H1 (cell line): ENCODE measurements around the gene FASTKD3. TPM values are rescaled to one million over a fixed set of nuclear protein-coding genes. Genes with fewer than 3 reads are reported as not detected.

Experiments
- CTCF ChIA-PET: fragments of 300-600 bp; sonication (Branson Sonifier 250); formaldehyde crosslinking; loops from one replicate; lab custom pipeline; 2021; ENCODE audit not compliant: partially characterized antibody; lab: Charles Lee
- POLR2A ChIA-PET: fragments of 300-600 bp; sonication (Branson Sonifier 250); formaldehyde crosslinking; loops from one replicate; lab custom pipeline; 2021; ENCODE audit warnings: inconsistent platforms; ENCODE audit not compliant: partially characterized antibody; lab: Charles Lee
- DNase-seq, 2 experiments: peaks; one replicate each; pipeline versions ENCODE4 v3.0.0 to v3.0.0-alpha.2; 2010 to 2022; ENCODE audit warnings: low spot score in 2 of 2, low read depth in 1 of 2, mixed read lengths in 1 of 2
- FAIRE-seq: peaks from 2 replicates; lab custom pipeline; 2011; peaks lifted over from hg19 to GRCh38; lab: Jason Lieb, UNC
- H2AFZ ChIP-seq: 2 replicates; pipeline ENCODE4 v1.8.1; 2012; ENCODE audit warnings: low read length, inconsistent platforms
- H2AK5ac ChIP-seq: 2 replicates; pipeline ENCODE4 v1.6.1; 2013; ENCODE audit warnings: low read depth, low read length
- H2BK120ac ChIP-seq: replicated peaks from 2 replicates; pipeline ENCODE3; 2013; ENCODE audit warnings: low read depth, low read length, inconsistent platforms
- H2BK12ac ChIP-seq: 2 replicates; pipeline ENCODE4 v1.6.1; 2013; ENCODE audit warnings: low read depth, low read length
- H2BK15ac ChIP-seq: 2 replicates; pipeline ENCODE4 v1.6.1; 2013; ENCODE audit warnings: low read length
- H2BK20ac ChIP-seq: 2 replicates; pipeline ENCODE4 v1.6.1; 2013; ENCODE audit warnings: low read length
- H2BK5ac ChIP-seq: 2 replicates; pipeline ENCODE4 v1.6.1; 2013; ENCODE audit warnings: low read depth, low read length
- H3K14ac ChIP-seq: 2 replicates; pipeline ENCODE4 v1.6.1; 2013; ENCODE audit warnings: inconsistent platforms; ENCODE audit not compliant: insufficient read length
- H3K18ac ChIP-seq: 2 replicates; pipeline ENCODE4 v1.6.1; 2013; ENCODE audit warnings: low read length; ENCODE audit errors: extremely low read depth
- H3K23ac ChIP-seq: 2 replicates; pipeline ENCODE4 v1.6.1; 2013; ENCODE audit warnings: inconsistent platforms; ENCODE audit not compliant: insufficient read length
- H3K23me2 ChIP-seq: 2 replicates; pipeline ENCODE4 v1.6.1; 2013; ENCODE audit warnings: low read depth, low read length
- H3K27ac ChIP-seq: 2 replicates; pipeline ENCODE4 v1.6.1; 2011; ENCODE audit warnings: low read depth, low read length, inconsistent platforms
- H3K27me3 ChIP-seq, 4 experiments: replicated peaks in 1 of 4; 1 replicate in 1 of 4; 2 replicates in 3 of 4; pipeline versions ENCODE4 v1.6.1 to v1.8.1; 2011 to 2013; ENCODE audit warnings: low read length in 3 of 4, mild to moderate bottlenecking in 3 of 4, inconsistent platforms in 2 of 4, mixed read lengths in 2 of 4, moderate library complexity in 1 of 4; ENCODE audit not compliant: control insufficient read depth in 3 of 4, insufficient read depth in 3 of 4; ENCODE audit errors: extremely low read depth in 1 of 4
- H3K36me3 ChIP-seq, 4 experiments: 2 replicates each; pipeline versions ENCODE4 v1.6.1 to v1.8.1; 2011 to 2013; ENCODE audit warnings: mild to moderate bottlenecking in 4 of 4, low read length in 3 of 4, moderate library complexity in 2 of 4, control low read depth in 1 of 4, inconsistent platforms in 1 of 4; ENCODE audit not compliant: insufficient read depth in 4 of 4, control insufficient read depth in 2 of 4
- H3K4ac ChIP-seq: replicated peaks from 2 replicates; pipeline ENCODE3; 2013; ENCODE audit warnings: low read length, low read depth, mixed read lengths, inconsistent platforms; ENCODE audit not compliant: insufficient read length
- H3K4me1 ChIP-seq, 4 experiments: replicated peaks in 1 of 4; 1 replicate in 1 of 4; 2 replicates in 3 of 4; pipeline versions ENCODE4 v1.6.1 to v1.8.1; 2011 to 2013; ENCODE audit warnings: low read length in 3 of 4, inconsistent platforms in 2 of 4, mixed read lengths in 1 of 4; ENCODE audit not compliant: insufficient read depth in 4 of 4, control insufficient read depth in 3 of 4
- H3K4me2 ChIP-seq, 2 experiments: 2 replicates each; pipeline versions ENCODE4 v1.6.1 to v1.8.1; 2011 to 2013; ENCODE audit warnings: low read depth in 2 of 2, low read length in 2 of 2, control low read depth in 1 of 2, inconsistent platforms in 1 of 2, mild to moderate bottlenecking in 1 of 2; ENCODE audit not compliant: insufficient read depth in 1 of 2
- H3K4me3 ChIP-seq, 4 experiments: fragments of 200-600, 300-600 bp in 1 of 4; sonication (generic), shearing (Covaris generic), sonication (Bioruptor Twin) in 1 of 4; 2 replicates each; pipeline versions ENCODE4 v1.5.1 to v1.8.1; 2011 to 2016; ENCODE audit warnings: low read length in 4 of 4, low read depth in 3 of 4, control low read depth in 2 of 4, inconsistent platforms in 2 of 4, mild to moderate bottlenecking in 2 of 4, mixed read lengths in 1 of 4, moderate library complexity in 1 of 4; ENCODE audit not compliant: insufficient read depth in 2 of 4; ENCODE audit errors: extremely low read depth in 1 of 4
- H3K56ac ChIP-seq: replicated peaks from 2 replicates; pipeline ENCODE3; 2013; ENCODE audit warnings: low read depth, mild to moderate bottlenecking, mixed read lengths, low read length, inconsistent platforms; ENCODE audit not compliant: insufficient read length
- H3K79me1 ChIP-seq: 2 replicates; pipeline ENCODE4 v1.6.1; 2013; ENCODE audit warnings: low read depth, low read length, control low read depth
- H3K79me2 ChIP-seq, 2 experiments: 2 replicates each; pipeline versions ENCODE4 v1.6.1 to v1.8.1; 2012 to 2013; ENCODE audit warnings: low read length in 2 of 2, mild to moderate bottlenecking in 2 of 2, inconsistent platforms in 1 of 2; ENCODE audit not compliant: insufficient read depth in 2 of 2, control insufficient read depth in 1 of 2
- H3K9ac ChIP-seq, 4 experiments: replicated peaks in 1 of 4; 1 replicate in 1 of 4; 2 replicates in 3 of 4; pipeline versions ENCODE4 v1.6.1 to v1.8.1; 2011 to 2013; ENCODE audit warnings: low read depth in 3 of 4, low read length in 3 of 4, control low read depth in 2 of 4, mild to moderate bottlenecking in 2 of 4, moderate library complexity in 2 of 4, inconsistent platforms in 1 of 4; ENCODE audit errors: extremely low read depth in 1 of 4
- H3K9me3 ChIP-seq, 2 experiments: 2 replicates each; pipeline versions ENCODE4 v1.6.1 to v1.8.1; 2012 to 2013; ENCODE audit warnings: mild to moderate bottlenecking in 2 of 2, moderate library complexity in 2 of 2, control low read depth in 1 of 2, inconsistent platforms in 1 of 2, low read depth in 1 of 2, low read length in 1 of 2, mixed read lengths in 1 of 2; ENCODE audit not compliant: insufficient read depth in 2 of 2
- H4K20me1 ChIP-seq, 2 experiments: replicated peaks in 1 of 2; 2 replicates each; pipeline versions ENCODE3 to v1.8.1; 2011 to 2013; ENCODE audit warnings: inconsistent platforms in 2 of 2, low read length in 2 of 2, mild to moderate bottlenecking in 1 of 2; ENCODE audit not compliant: insufficient read depth in 2 of 2, control insufficient read depth in 1 of 2
- H4K5ac ChIP-seq: 2 replicates; pipeline ENCODE4 v1.6.1; 2013; ENCODE audit warnings: low read length, low read depth, mixed read lengths, inconsistent platforms; ENCODE audit not compliant: insufficient read length
- H4K8ac ChIP-seq: 2 replicates; pipeline ENCODE4 v1.8.0; 2013; ENCODE audit warnings: mild to moderate bottlenecking, moderate library complexity, low read length, inconsistent platforms; ENCODE audit not compliant: insufficient read depth; ENCODE audit errors: extremely low read depth
- H4K91ac ChIP-seq: replicated peaks from 2 replicates; pipeline ENCODE3; 2013; ENCODE audit warnings: low read length, mixed read lengths, inconsistent platforms; ENCODE audit not compliant: insufficient read length
- HDAC6 ChIP-seq: IDR thresholded peaks from one replicate; pipeline ENCODE4 v1.7.1; 2012; ENCODE audit warnings: low read depth, mild to moderate bottlenecking, inconsistent platforms, low read length, moderate library complexity
- RAD21 ChIP-seq, 2 experiments: IDR thresholded peaks in 1 of 2; conservative IDR thresholded peaks in 1 of 2; 2 replicates each; pipeline ENCODE4 v1.6.1; 2011; ENCODE audit warnings: low read depth in 2 of 2, low read length in 2 of 2, improper control_type of control experiment in 1 of 2, inconsistent platforms in 1 of 2, mild to moderate bottlenecking in 1 of 2, moderate library complexity in 1 of 2
- WGBS, 2 experiments: shearing (Covaris generic) in 1 of 2; methylation state at CpG; one replicate each; pipeline versions ENCODE4 v1.1.6 to v1.1.7; 2013 to 2015; ENCODE audit warnings: low lambda C conversion rate in 2 of 2, mixed read lengths in 2 of 2, inconsistent platforms in 1 of 2, low coverage in 1 of 2, missing lambda C conversion rate in 1 of 2; ENCODE audit not compliant: insufficient replicate concordance in 2 of 2, insufficient coverage in 1 of 2, insufficient read length in 1 of 2; ENCODE audit errors: extremely low coverage in 1 of 2, missing lambda C conversion rate in 1 of 2; 5-methylcytosine and 5-hydroxymethylcytosine counted together
- polyA plus RNA-seq, 7 experiments: library from polyadenylated mRNA; depleted of rRNA in 3 of 7; stranded (reverse) in 5 of 7; unstranded in 2 of 7; fragments of >200 nt in 5 of 7; fragments of 200-250 nt in 2 of 7; gene quantifications; 1 replicate in 5 of 7; 2 replicates in 1 of 7; 4 replicates in 1 of 7; pipeline versions ENCODE4 v1.2.1 to v1.2.3, GENCODE V29; 2011 to 2013; ENCODE audit warnings: missing spikeins in 2 of 7, mixed read lengths in 2 of 7
- total RNA-seq: library from RNA; stranded (reverse); fragmentation: NEBNext Ultra II Directional; extraction: Animal tissue kit (Norgen Biotek cat#: 25700); gene quantifications from 2 replicates; pipeline ENCODE4 v1.2.1, GENCODE V29; 2021
- TF ChIP-seq, protein P1 (sequence below), 3 experiments: IDR thresholded peaks; 1 replicate in 2 of 3; 2 replicates in 1 of 3; pipeline versions ENCODE4 v1.5.1 to v1.6.1; 2011; ENCODE audit warnings: low read length in 3 of 3, mild to moderate bottlenecking in 3 of 3, inconsistent platforms in 2 of 3, low read depth in 1 of 3, moderate library complexity in 1 of 3; ENCODE audit not compliant: insufficient read depth in 1 of 3; ENCODE audit errors: control extremely low read depth in 1 of 3

FASTKD3 gene
- total and polyA plus RNA-seq, 2 of the 8 experiments (the other 6 are each of a cell fraction or from before 2014, with no cell fraction given), result 5.6 to 7.6 TPM

DNA sequence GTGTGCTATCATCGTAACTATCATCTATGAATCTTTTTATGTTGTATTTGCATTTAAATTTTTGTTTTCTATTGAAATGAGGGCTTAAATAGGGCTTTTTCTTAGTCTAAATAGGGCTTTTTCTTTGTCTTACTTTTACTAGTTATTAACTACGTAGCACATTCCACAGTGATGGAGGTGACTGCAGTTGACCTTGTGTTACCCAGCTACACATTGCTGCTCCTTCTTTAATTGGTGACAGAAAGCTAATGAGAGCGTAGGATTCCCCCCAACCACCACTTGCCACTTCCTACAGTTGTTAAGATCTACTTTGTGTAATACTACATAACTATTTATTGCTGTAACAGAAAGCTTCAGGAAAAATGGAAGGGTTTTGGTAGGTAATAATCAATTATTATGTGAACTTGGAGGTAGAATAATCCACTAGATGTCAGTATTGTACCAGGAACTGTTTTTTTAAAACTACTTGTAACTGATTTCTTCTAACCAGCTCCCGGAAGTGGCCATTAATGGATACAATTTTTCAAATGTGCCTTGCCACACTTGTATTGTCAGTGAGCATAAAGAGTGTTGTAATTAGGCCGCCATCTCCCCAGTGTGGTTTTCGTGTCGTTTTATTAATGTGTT lies 18.1 kb upstream of the FASTKD3 start:
- no peak overlapping the region for H4K8ac ChIP-seq
- H3K18ac ChIP-seq, result no peak overlapping the region
- DNase-seq, result no peak
- no peaks in the 10 kb centered on the region for H3K9me3 ChIP-seq
- H2BK5ac ChIP-seq, result no peak overlapping the region
- H2AK5ac ChIP-seq, result no peak overlapping the region
- no peak overlapping the region for H3K4me3 ChIP-seq
- H3K36me3 ChIP-seq, result peaks cover 11 to 72% (median 29%) of the 10 kb centered on the region in 4 experiments
- ChIA-PET CTCF (interaction anchor here (0.6 to 2.9 kb wide), 19 partner anchors 10 to 1626 kb away, joined by 3 to 25 read pairs (median 3); partner anchors contain the start of genes CFAP90 and MTRR), POLR2A (interaction anchor here (0.8 to 1.2 kb wide), 2 partner anchors 11 to 17 kb away, joined by 3 read pairs; no protein-coding TSS in a partner anchor)
- WGBS, 2 experiments, result 92% methylated on average over 7 of the region's 7 CpGs; no CpG with 5 or more reads in 1 of the 2 experiments
- no peak overlapping the region for H3K23ac ChIP-seq
- H2AFZ ChIP-seq, result no peak overlapping the region
- H3K4me2 ChIP-seq, result no peak overlapping the region
- TF ChIP-seq HDAC6 (no peak), RAD21 (IDR thresholded peaks at IDR 0.05 in 1 of 2, conservative IDR thresholded peaks at IDR 0.05 in 1 of 2; ENCODE audit: low read depth in 2 of 2, low read length in 2 of 2) (peak; percentile 27 to 37; a peak in 3 of 4 replicates)
- TF ChIP-seq, protein P1, sequence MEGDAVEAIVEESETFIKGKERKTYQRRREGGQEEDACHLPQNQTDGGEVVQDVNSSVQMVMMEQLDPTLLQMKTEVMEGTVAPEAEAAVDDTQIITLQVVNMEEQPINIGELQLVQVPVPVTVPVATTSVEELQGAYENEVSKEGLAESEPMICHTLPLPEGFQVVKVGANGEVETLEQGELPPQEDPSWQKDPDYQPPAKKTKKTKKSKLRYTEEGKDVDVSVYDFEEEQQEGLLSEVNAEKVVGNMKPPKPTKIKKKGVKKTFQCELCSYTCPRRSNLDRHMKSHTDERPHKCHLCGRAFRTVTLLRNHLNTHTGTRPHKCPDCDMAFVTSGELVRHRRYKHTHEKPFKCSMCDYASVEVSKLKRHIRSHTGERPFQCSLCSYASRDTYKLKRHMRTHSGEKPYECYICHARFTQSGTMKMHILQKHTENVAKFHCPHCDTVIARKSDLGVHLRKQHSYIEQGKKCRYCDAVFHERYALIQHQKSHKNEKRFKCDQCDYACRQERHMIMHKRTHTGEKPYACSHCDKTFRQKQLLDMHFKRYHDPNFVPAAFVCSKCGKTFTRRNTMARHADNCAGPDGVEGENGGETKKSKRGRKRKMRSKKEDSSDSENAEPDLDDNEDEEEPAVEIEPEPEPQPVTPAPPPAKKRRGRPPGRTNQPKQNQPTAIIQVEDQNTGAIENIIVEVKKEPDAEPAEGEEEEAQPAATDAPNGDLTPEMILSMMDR (IDR thresholded peaks at IDR 0.05; ENCODE audit: control extremely low read depth in 1 of 3, insufficient read depth in 1 of 3, low read depth in 1 of 3, low read length in 3 of 3), result peak in 1 of 3 experiments; percentile 20; a peak in 2 of 4 replicates
- no peak overlapping the region for H2BK12ac ChIP-seq
- no peak overlapping the region for H2BK120ac ChIP-seq
- H3K79me2 ChIP-seq, result peaks cover 0 to 2% of the 10 kb centered on the region in 2 experiments; a peak in 2 of 4 replicates
- no peak overlapping the region for H2BK15ac ChIP-seq
- no peak overlapping the region for H4K91ac ChIP-seq
- no peak for FAIRE-seq
- H3K27me3 ChIP-seq, result no peaks in the 10 kb centered on the region
- H3K23me2 ChIP-seq, result no peaks in the 10 kb centered on the region
- H3K79me1 ChIP-seq, result no peaks in the 10 kb centered on the region
- peaks cover 0 to 3% of the 10 kb centered on the region in 2 experiments for H4K20me1 ChIP-seq
- no peak overlapping the region for H3K4ac ChIP-seq
- no peak overlapping the region for H3K56ac ChIP-seq
- H3K4me1 ChIP-seq, result no peaks in the 10 kb centered on the region
- H3K14ac ChIP-seq, result no peak overlapping the region
- H4K5ac ChIP-seq, result no peak overlapping the region
- no peak overlapping the region for H3K27ac ChIP-seq
- H3K9ac ChIP-seq, result no peak overlapping the region
- no peak overlapping the region for H2BK20ac ChIP-seq
